ENCODE measurements around the gene BUB3.

The BUB3 gene, protein sequence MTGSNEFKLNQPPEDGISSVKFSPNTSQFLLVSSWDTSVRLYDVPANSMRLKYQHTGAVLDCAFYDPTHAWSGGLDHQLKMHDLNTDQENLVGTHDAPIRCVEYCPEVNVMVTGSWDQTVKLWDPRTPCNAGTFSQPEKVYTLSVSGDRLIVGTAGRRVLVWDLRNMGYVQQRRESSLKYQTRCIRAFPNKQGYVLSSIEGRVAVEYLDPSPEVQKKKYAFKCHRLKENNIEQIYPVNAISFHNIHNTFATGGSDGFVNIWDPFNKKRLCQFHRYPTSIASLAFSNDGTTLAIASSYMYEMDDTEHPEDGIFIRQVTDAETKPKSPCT

DNA sequence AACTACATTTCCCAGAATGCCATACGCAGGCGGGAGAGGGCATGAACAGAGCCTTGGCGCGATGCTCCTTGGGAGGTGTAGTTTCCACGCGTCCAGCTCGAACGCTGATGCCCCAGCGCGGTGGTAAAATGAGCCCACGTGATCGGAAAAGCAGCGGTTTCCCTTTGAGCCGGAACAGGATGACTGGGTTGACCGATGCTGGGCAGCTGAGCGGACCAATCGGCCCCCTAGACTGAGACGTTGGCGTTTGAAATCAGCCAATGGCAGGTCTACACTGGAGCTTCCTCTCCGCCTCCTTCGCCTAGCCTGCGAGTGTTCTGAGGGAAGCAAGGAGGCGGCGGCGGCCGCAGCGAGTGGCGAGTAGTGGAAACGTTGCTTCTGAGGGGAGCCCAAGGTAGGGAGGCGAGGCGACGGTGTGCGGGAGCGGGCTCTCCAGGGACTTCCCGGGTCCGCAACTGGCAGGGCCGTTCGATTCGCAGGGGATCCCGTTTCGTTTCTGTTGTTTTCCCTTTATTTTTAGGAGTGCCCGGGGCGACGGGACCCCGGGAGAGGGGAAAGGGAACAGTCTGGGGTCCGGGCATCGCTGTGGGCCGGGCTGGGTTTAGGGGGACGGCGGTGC lies at the start of gene BUB3:
Gene BUB3, plus strand, starts transcription at position 311 of the 619 bp plus-strand sequence. CDS start 516 bp downstream, outside the sequence.
- peak; percentile 100 for DNase-seq

DNA sequence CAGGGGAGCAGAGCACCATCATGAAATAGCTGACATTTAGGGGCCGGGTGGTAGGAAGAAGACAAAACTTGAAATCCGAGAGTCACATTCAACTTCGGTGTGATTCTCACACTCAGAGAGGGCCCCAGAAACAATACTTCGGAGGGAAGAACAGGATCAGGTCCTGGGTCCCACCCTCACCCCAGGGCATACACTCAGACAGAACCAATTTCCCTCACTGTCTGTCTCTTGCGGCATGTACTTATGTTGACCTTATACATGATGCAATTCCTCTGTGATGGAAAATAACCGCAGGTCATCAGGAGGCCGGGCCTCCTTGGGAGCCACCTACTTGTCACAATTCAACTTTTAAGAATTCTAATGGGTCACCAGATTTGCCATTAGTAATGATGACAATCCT lies 44.7 kb upstream of the BUB3 start:
- no peak for DNase-seq

DNA sequence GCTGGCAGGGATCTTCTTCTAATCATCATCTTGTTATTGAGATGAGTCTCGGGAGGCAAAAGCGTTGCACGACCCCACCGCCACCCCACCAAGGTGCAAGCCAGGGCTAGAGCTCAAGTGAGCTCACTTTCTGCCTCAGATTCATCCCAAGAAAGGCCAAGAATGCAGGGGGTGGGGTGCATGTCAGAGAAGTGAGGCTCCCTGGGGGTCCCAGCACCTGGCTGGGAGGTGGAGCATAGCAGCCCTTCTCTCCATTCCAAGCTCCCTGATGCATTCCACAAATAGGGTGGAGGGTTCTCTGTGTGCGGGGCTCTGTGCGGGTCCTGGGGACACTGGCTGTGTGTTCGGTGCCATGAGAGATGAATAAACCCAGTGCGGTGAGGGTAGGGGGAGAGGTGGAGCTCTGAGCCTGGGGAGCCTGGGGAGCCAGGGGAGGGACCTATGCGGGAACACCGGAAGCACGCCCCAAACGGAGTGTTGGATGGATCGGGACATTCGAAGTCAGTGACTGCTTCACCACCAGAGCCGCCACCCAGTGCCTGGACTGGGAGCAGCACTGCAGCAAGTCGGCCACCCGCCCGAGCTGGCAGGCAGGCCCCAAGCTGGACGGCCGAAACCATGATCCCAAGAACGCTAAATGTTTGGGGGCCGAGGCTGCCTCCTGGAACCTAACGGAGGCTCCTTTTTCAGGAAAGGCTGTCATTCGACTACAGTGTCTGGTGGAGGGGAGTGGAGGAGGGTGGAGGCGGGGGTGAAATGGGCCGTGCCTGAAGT lies 36.4 kb upstream of the BUB3 start:
- no peak for DNase-seq

DNA sequence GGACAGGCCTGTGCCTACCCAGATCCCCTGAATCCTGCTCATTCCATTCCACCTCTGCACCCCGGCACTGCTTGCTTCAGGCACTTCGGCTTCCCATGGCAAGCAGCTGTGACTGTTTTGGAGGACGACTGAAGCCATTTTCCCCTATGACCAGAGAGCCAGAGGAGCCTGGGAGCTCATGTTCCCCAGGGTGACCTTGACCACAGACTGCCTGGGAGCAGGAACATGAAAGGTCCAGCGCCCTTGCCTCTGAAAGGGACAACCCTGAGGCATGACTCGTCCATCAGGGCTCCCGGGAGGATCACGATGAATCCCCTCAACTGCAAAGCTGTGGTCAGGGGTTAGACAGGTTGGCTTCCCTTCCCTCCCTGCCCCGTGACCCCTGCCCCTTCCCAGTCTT lies 35.1 kb upstream of the BUB3 start:
- no peak for DNase-seq

DNA sequence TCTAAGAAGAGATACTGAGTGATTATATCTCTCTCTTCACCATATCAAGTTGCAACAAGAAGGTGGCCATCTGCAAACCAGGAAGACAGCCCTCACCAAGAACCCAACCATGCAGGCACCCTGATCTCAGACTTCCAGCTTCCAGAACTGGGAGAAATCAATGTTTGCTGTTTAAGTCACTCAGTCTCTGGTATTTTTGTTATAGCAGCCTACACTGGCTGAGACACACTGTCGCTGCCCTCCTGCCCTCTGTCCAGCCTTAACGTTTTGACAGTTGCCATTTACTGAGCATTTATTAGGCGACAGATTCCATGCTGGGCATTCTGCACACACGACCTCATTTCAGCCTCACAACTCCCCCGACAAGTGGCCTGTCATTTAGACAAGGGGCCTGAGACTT lies 28.0 kb upstream of the BUB3 start:
- DNase-seq: no peak

DNA sequence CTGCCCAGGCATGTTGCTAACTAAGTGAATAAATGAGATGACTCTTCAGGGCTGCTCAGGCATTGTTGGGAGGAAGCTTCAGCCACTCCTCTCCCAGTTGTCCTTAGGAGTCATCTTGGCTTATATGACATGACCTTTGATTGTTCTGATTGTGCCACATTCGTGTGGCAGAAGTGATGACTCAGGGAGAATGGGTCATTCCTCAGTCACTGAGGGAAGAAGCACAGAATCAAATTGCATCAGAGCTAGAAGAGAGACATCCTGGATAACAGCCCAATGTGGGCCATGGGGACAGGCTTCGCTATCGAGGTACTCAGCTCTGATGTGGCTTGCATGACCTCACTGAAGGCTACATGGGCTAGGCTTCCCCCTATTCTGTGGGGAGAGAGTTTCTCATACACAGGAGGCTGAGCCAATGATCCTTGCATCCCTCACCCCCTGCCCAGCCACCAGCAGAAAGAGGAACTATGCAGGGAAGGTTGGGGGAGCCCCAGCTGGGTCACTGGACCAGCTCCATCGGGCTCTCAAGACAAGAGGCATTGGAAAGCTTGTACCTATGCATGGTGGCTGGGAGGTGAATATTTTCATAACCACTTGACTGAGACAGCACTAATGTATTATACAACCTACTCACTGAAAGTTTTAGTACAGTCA lies 24.5 kb upstream of the BUB3 start:
- no peak for DNase-seq

DNA sequence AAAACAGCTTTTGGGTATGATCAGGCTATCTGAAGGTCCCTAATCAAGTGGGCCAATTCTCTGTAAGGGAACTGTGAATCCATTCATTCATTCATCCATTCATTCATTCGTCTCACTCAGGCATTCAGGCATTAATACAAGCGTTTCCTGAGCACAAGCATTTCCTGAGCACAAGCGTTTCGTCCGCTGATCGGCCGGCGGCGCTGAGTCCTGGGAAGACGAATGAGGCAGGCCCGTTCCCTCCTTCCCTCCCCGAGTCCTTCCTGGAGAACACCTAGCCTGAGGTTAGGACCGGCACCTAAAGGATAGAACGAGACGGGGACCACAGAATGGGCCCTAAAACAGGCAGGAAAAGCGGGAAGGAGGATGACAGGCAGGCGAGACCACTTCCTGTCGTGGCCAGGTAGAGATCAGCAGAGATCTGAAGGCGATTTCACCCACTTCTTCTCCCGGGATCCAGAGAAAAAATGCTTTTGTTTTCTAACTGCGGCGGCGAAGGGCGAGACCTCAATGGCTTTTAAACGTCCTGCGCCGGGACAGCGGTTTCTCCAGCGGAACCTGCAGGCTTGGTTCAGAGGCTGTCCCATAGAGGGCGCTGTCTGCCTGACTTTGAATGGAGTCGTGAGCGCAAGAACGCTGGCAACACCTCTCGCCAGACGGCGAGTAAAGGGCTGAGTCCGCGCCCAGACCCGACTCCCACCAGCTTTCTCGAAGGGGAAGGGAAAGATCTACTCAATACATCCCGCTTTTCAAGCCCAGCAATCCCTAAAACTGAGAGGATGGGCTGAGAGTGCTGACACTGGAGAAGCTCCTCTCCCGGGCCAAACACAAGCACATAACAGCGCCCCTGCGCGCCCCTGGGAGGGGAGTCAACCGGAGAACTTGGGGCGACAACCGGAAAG lies 21.4 kb upstream of the BUB3 start:
- peak; percentile 74 for DNase-seq

DNA sequence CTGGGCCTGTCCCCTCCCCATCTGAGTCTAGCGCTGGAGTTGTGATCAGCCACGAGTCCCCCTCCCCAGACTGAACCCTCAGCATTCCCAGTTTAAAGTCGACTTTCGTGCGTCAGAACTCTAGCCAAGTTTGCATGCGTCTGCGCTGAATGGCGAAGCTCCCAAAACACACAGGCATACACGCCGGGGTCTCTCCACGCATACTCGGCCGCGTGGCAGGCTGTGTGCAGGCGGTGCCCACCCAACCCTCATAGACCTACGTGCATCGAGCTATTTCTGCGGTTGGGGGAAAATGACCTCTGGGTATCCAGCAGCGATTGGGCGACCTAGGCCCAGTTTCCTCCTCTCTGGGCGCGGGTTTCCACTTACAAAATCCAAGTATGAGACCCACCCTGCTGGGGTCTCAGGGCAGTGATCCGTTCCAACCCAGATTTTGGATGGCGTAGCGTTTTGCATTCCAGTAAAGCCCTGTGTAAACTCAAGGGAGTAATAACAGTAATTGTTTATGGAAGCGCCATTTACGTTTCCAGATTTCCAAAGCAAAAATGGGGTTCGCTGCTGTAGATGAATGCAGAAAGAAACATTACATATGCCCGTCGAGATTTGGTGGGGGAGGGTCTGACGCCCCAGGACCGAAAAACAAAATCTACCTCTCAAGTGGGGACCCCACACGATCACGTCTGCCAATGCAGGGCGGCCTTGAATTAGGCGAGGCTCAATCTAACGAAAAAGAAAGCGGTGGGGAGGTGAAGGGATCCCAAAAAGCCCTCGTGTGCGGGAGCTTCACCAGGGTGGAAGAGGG lies 20.5 kb upstream of the BUB3 start:
- no peak for DNase-seq

DNA sequence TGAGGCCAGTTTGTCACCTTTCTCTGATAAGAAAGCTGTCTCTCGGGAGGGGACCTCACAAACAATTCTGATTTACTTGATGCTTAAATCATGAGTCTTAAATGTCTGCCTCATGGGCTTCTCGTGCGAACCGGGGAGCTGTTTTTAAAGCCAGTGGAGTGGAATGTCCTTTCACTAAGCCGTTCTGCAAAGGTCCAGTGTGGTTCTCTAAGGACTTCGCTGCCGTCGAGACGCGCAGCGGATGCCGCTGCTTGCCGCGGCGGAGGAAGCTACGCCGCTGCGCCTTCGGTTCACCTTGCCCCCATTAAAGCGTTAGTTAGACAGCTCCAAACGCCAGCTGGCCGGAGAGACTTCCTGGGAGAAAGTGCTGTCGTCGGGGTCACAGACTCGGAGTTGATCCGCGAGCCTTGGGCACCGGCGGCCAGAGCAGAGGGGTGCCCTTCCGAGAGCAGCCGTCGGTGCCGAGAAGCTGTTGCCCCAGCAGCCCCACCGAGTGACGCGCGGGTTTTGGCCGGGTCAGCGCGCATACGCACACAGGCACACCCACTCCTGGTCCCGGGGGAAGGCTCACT lies 19.8 kb upstream of the BUB3 start:
- DNase-seq: no peak

DNA sequence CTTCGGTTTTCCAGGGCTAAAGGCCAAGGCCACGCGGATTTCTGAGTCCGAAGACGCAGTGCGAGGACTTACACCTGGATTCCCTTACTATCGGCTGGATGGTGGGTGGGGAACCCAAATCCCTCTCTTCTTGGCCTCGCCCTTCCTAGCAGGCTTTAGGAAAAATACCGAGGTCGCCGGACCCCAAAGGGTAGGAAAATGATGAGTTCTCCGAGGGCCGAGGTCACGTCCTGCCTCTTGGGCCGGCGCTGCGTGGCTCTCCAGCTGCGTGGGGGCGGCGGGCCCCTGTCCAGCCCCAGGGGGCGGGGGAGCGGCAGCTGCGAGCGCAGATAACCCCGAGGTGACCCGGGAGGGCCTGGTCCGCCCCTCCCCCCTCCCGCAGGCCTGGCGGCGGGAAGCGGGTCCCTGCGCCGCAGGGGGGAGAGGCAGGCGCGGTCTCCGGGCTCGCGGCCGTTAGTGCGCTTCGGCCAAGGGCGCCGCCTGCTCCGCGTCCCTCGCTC lies 19.2 kb upstream of the BUB3 start:
- no peak for DNase-seq

DNA sequence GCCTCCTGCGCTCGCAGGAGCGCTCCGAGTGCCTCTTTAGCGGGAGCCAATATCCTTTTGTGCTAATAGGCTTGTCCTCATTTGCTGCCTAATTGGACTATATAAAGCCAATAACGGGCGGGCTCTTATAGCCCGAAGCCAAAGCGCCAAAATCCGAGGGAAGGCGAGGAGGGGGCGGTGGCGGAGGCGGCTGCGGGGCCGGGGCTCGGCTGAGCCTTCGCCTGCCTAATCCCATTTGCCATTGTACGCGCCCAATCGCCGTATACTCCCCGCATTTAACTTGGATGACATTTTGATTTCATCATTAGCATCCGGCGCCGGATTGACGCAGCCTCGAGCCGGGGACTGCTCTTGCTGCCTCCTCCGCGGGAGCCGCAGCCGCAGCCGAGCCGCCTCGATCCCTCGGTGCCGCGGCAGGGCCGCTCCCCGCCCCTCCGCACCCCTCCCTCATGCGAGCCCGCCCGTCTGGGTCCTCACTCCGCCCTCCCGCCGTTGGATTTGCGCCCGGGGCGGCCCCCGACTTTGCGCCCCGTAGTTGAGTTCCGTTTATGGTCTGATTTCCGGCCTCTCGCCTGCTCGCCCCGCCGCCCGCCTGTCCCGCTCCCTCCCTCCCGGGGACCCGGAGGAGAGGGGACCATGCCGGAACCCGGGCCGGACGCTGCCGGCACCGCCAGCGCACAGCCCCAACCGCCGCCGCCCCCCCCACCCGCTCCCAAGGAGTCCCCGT lies 18.6 kb upstream of the BUB3 start, which contains the start of gene HMX3:
Gene HMX3, plus strand, starts transcription at position 556 of the 727 bp plus-strand sequence. Its CDS starts 81 bp downstream, at position 637.
- DNase-seq: peak; percentile 33

DNA sequence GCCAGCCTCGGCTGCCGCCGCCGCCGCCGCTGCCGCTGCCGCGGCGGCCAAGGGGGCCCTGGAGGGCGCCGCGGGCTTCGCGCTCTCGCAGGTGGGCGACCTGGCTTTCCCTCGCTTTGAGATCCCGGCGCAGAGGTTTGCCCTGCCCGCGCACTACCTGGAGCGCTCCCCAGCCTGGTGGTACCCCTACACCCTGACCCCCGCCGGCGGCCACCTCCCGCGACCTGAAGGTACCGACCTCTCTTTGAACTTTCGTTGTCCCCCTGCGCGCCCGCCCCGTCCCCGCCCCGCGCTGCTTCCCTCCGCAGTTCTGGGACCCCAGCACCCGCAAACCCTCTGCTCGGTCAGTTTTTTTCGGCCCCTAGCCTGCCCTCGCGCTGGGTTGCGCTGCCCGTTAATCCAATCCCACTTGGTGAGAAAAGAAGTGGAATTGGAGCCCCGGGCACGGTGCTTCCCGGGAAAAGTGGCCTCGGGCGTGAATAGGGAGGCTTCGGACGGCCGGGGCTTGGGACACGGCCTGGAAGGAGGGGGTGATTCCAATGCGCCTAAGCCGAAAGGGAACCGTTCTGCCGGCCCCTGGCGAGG lies 17.9 kb upstream of the BUB3 start:
- DNase-seq: no peak

DNA sequence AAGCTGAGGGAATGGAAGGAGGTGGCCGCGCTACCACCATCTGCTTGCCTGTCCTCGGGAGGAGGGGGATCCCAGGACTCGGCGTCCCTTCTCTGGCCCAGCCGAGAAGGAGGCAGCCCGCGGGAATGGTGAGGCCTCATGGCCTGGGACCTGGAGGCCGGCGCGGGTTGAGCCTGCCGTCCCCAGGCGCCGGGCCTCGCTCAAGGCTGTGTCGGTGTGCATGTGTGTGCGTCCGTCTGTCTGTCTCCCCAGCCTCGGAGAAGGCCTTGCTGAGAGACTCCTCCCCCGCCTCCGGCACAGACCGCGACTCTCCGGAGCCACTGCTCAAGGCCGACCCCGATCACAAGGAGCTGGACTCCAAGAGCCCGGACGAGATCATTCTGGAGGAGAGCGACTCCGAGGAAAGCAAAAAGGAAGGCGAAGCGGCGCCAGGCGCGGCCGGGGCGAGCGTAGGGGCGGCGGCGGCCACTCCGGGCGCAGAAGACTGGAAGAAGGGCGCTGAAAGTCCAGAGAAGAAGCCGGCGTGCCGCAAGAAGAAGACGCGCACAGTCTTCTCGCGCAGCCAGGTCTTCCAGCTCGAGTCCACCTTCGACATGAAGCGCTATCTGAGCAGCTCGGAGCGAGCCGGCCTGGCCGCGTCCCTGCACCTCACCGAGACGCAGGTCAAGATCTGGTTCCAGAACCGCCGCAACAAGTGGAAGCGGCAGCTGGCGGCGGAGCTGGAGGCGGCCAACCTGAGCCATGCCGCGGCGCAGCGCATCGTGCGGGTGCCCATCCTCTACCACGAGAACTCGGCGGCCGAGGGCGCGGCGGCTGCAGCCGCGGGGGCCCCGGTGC lies 17.2 kb upstream of the BUB3 start:
- no peak for DNase-seq

DNA sequence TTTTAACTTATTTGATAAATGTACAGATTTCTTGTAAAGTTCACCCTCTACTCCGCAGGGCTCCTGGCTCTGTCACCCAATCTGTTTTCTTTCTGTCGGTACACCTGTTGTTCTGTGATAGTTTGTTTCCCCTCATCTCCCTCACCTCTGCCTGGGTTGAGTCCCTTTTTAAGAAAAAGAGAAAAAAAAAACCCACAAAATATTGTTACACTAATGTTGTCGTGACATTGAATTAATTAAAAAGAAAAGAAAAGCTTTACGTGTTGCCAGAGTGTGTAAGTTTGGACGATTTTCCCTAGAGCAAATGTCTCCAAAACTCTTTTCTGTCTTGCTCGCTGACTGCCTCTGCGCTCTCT lies 15.1 kb upstream of the BUB3 start:
- no peak for DNase-seq

DNA sequence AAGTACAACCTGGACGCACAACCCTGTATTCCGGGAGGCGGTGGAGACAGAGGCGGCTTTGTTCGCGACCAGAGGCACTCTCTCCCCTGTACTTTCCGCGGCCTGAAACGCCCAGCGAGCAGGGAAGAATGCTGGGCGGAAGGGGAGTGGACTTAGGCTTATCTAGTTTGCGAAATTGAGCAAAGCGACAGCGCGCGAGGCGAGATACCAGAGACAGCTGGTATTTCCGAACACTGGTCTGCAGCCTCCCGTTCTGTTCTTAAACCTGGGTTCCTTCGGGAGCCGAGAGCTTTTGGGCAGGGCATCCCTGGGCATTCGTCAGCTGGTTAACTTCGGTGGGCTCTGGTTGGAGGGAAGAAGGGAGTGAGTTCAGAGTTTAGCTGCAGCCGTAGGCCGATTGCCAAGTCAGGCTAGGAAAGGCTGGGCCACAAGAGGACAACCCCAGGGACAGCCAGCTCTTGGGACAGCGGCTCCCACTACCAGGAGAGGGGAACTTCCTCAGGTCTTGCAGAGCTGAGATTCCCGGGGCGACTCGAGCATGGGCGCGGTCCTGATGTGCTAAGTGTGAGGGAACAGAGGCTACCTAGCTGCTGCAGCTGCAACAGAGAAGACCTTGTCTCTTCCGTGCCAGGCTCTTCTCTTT lies 14.6 kb upstream of the BUB3 start:
- DNase-seq: no peak

DNA sequence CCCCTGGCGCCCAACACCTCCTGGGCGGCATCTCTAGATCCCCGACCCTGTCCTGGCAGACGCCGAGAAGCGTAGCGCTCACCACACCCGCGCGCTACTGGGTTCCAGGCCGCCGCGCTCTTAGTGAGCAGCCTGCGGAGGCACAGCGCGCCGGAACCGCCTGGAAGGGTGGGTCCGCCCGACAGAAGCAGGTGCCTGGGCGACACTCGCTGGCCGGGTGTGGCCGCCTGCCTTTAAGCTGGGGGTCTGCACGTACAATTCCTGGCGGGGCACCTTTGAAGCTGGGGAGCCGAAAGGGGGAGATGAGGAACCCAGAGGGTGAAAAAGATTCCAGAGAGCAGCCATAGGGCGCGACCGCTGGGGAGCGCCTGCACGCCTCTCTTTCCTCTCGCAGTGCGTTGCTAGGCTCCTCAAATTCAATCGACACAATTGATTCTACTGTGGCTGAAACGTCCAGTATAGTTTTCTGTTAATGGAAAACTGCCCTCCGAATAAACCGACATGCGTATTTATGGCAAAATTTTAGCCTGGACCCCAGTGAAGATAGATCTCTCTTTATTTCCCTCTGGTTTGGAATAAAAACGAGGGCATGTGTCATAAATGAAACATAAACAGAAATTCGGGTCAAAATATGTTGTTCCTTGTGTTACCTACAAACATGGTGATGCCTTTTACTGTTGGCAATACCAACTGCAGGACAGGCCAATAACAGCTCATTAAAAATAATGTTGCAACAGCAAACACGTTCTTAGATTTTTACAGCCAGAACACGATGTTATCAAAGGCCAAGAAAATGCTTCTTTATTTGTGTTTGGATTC lies 13.8 kb upstream of the BUB3 start:
- no peak for DNase-seq

DNA sequence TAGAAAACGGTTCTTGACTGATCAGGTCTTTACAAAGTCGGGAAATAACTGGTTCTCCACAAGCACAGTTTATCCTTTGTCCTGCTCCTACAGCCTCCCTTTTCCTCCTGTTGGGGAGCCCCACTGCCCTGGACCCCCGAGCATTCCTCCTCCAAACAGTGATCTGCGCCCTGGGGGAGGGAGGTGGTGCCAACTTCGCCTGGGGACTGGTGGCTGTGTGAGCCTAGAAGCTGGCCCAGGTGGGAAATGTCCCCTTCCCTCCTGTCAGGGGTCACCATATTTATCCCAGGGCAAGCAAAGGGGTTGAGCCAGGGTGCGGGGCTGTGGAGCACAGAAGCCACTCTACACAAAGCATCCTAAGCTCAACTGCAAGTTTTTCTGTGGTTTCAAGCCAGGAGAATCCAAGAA lies 13.2 kb upstream of the BUB3 start:
- DNase-seq: no peak
